Natural killer cell (primary cell): ENCODE measurements around the gene ACTN4. TPM values are rescaled to one million over a fixed set of nuclear protein-coding genes. Genes with fewer than 3 reads are reported as not detected.

Experiments
- ATAC-seq, 3 donors: fragments of 150-1000 bp in 2 of 3; fragments of 200-7000 bp in 1 of 3; cut with Tn5 transposase; 1 replicate in 1 of 3; 2 replicates in 2 of 3; pipeline ENCODE4 v1.10.0; 2021; ENCODE audit warnings: mild to moderate bottlenecking in 2 of 3, moderate library complexity in 2 of 3
- DNase-seq, 2 donors: peaks; one replicate each; pipeline versions ENCODE4 v3.0.0 to v3.0.0-alpha.2; 2013 to 2021; ENCODE audit warnings: mixed read lengths in 1 of 2
- H3K27ac ChIP-seq: one replicate; pipeline ENCODE4 v1.5.1; 2013; ENCODE audit warnings: mild to moderate bottlenecking, low read length
- H3K27me3 ChIP-seq: one replicate; pipeline ENCODE4 v1.6.1; 2013; ENCODE audit warnings: low read length; ENCODE audit not compliant: control insufficient read depth, insufficient read depth
- H3K36me3 ChIP-seq: one replicate; pipeline ENCODE4 v1.6.1; 2013; ENCODE audit warnings: low read length; ENCODE audit not compliant: control insufficient read depth, insufficient read depth
- H3K4me1 ChIP-seq: one replicate; pipeline ENCODE4 v1.6.1; 2013; ENCODE audit warnings: low read length; ENCODE audit not compliant: control insufficient read depth, insufficient read depth
- H3K4me3 ChIP-seq: one replicate; pipeline ENCODE4 v1.5.1; 2013; ENCODE audit warnings: low read length
- H3K9me3 ChIP-seq: one replicate; pipeline ENCODE4 v1.6.1; 2013; ENCODE audit warnings: low read length; ENCODE audit not compliant: control insufficient read depth, insufficient read depth
- H3K27ac Mint-ChIP-seq, 2 donors: one replicate each; pipeline ENCODE4 v1.8.0; 2022; ENCODE audit warnings: mild to moderate bottlenecking in 2 of 2, mixed read lengths in 2 of 2, moderate library complexity in 1 of 2
- H3K27me3 Mint-ChIP-seq, 2 donors: one replicate each; pipeline ENCODE4 v1.8.0; 2022; ENCODE audit warnings: low read depth in 2 of 2, mixed read lengths in 2 of 2
- H3K36me3 Mint-ChIP-seq: one replicate; pipeline ENCODE4 v1.8.0; 2022; ENCODE audit warnings: mixed read lengths
- H3K4me1 Mint-ChIP-seq, 2 donors: one replicate each; pipeline ENCODE4 v1.8.0; 2022; ENCODE audit warnings: mixed read lengths in 2 of 2
- H3K4me3 Mint-ChIP-seq: one replicate; pipeline ENCODE4 v1.8.0; 2022; ENCODE audit warnings: mild to moderate bottlenecking, moderate library complexity, mixed read lengths
- H3K9me3 Mint-ChIP-seq, 2 donors: one replicate each; pipeline ENCODE4 v1.8.0; 2022; ENCODE audit warnings: mixed read lengths in 2 of 2
- CTCF ChIP-seq: fragments of 200-600 bp; IDR thresholded peaks from one replicate; pipeline ENCODE4 v1.8.0; 2022; ENCODE audit warnings: antibody characterized with exemption
- WGBS: methylation state at CpG from one replicate; pipeline ENCODE4 v1.1.7; 2013; ENCODE audit warnings: missing lambda C conversion rate; ENCODE audit not compliant: insufficient coverage; 5-methylcytosine and 5-hydroxymethylcytosine counted together
- intact Hi-C: fragments of 100-400 bp; cut with micrococcal nuclease; formaldehyde crosslinking; loops from one replicate; pipeline ENCODE4 v1.14.2; 2022
- total RNA-seq, 4 donors: library from RNA; stranded (reverse); fragments of 120-200 nt in 1 of 4; gene quantifications; one replicate each; pipeline versions ENCODE4 v1.2.3 to v1.2.4, GENCODE V29; 2013 to 2022

ACTN4 gene
- total RNA-seq, 3 donors from 2014 or later (not counting 1 experiment from before 2014, with no cell fraction given): 443 to 595 (median 541) TPM

DNA sequence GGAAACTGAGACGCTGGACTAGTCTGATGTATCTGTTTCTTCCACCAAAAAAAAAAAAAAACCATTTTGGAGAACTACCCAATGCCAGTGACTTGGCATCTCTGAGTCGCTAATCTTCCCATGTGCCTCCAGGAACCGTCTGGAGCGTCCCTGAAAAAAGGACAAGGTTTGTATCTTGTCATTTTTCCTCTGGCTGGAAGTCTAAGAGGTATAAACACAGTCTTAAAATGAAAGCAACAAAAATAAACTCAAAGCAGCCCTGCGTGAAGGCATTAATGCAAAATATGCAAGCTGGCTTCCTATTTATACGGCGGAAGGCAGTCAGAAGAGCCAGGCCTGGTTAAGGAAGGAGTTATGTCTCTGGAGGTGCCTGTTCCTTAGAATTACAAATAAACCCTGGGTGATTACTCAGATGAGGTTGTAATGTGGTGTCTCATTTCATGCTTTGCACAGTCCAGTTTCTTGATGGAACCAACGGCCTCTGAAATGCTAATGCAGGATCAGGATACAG is 20.3 kb downstream of the ACTN4 start:
- Mint-ChIP-seq H3K4me3 (peak overlapping the region; percentile 75), H3K27ac (peak overlapping the region; percentile 85), H3K36me3 (no peaks in the 10 kb centered on the region), H3K27me3 (no peaks in the 10 kb centered on the region), H3K4me1 (peaks cover 83 to 95% of the 10 kb centered on the region in 2 donors), H3K9me3 (no peaks in the 10 kb centered on the region)
- no peak for TF ChIP-seq CTCF
- ATAC-seq (no peak), DNase-seq (no peak)
- no peaks in the 10 kb centered on the region for H3K9me3 ChIP-seq
- 27% methylated on average over 7 of the region's 8 CpGs for WGBS
- H3K36me3 ChIP-seq: no peaks in the 10 kb centered on the region
- no peaks in the 10 kb centered on the region for H3K27me3 ChIP-seq
- intact Hi-C loops: loop anchor here (1.0 kb wide), 1 partner anchor 9 kb away; no protein-coding TSS in a partner anchor
- H3K27ac ChIP-seq: peak overlapping the region; percentile 77
- no peak overlapping the region for H3K4me3 ChIP-seq
- peaks cover 94% of the 10 kb centered on the region for H3K4me1 ChIP-seq

- Histone ChIP-seq H3K4me1 (peaks cover 87% of the 10 kb centered on the region), H3K36me3 (no peaks in the 10 kb centered on the region), H3K9me3 (no peaks in the 10 kb centered on the region), H3K4me3 (no peak overlapping the region), H3K27ac (peak overlapping the region; percentile 57), H3K27me3 (no peaks in the 10 kb centered on the region)
- TF ChIP-seq CTCF: no peak
- H3K27me3 Mint-ChIP-seq: no peaks in the 10 kb centered on the region
- no peaks in the 10 kb centered on the region for H3K9me3 Mint-ChIP-seq
- H3K27ac Mint-ChIP-seq: peak overlapping the region; percentile 85
- ATAC-seq: peak; percentile 10 to 55 (median 48)
- H3K4me3 Mint-ChIP-seq: peak overlapping the region; percentile 75
- peaks cover 76 to 85% of the 10 kb centered on the region in 2 donors for H3K4me1 Mint-ChIP-seq
- peak; percentile 48 to 68 for DNase-seq
- no peaks in the 10 kb centered on the region for H3K36me3 Mint-ChIP-seq
- 0% methylated on average over 5 of the region's 5 CpGs for WGBS
- intact Hi-C loops: loop anchor here (1.0 kb wide), 1 partner anchor 12 kb away; no protein-coding TSS in a partner anchor
Measured at GRCh38 chr19:38669552-38669951, 22.1 kb downstream of the ACTN4 start.

DNA sequence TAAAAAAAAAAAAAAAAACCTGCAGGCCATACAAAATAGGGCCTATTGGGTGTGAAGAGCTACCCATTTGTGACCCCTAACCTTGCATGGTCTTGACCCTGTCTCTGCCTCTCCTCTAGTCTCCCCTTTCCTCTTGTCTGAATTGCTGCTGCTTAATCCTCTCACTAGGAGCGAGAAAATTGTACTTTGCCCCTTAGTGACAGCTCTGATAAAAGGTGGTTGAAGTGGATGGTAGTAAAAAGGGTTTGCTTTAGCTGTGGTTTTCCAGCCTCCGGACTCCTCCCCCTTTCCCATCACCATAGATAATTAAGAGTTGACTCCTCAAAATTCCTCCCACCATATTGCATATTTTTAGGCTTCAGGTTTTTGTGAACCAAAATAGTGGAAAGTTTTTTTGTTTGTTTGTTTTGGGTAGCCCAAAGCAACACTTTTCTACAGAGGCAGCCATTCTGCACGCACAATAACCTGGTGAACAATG is 23.5 kb downstream of the ACTN4 start:
- Histone ChIP-seq H3K4me1 (peaks cover 87% of the 10 kb centered on the region), H3K9me3 (no peaks in the 10 kb centered on the region), H3K27ac (peak overlapping the region; percentile 22), H3K36me3 (no peaks in the 10 kb centered on the region), H3K27me3 (no peaks in the 10 kb centered on the region), H3K4me3 (no peak overlapping the region)
- Mint-ChIP-seq H3K4me3 (peak overlapping the region; percentile 67), H3K27me3 (no peaks in the 10 kb centered on the region), H3K9me3 (no peaks in the 10 kb centered on the region), H3K27ac (peak overlapping the region; percentile 85), H3K36me3 (no peaks in the 10 kb centered on the region), H3K4me1 (peaks cover 79 to 87% of the 10 kb centered on the region in 2 donors)
- DNase-seq (no peak), ATAC-seq (no peak)
- TF ChIP-seq CTCF: no peak
- WGBS: 67% methylated on average over 1 of the region's 3 CpGs
- intact Hi-C loops: no loop called here

- H3K27me3 ChIP-seq: no peaks in the 10 kb centered on the region
- Mint-ChIP-seq H3K4me1 (peaks cover 83 to 87% of the 10 kb centered on the region in 2 donors), H3K36me3 (no peaks in the 10 kb centered on the region), H3K27ac (peak overlapping the region; percentile 85), H3K27me3 (no peaks in the 10 kb centered on the region), H3K4me3 (peak overlapping the region; percentile 35), H3K9me3 (no peaks in the 10 kb centered on the region)
- intact Hi-C loops: no loop called here
- H3K9me3 ChIP-seq: no peaks in the 10 kb centered on the region
- H3K4me3 ChIP-seq: no peak overlapping the region
- no peak for DNase-seq
- 98% methylated on average over 4 of the region's 4 CpGs for WGBS
- H3K36me3 ChIP-seq: no peaks in the 10 kb centered on the region
- peak overlapping the region; percentile 3 for H3K27ac ChIP-seq
- H3K4me1 ChIP-seq: peaks cover 87% of the 10 kb centered on the region
- TF ChIP-seq CTCF: no peak
- ATAC-seq: no peak
Measured at GRCh38 chr19:38671654-38672053, 24.2 kb downstream of the ACTN4 start.
